Measurements from ENCODE around the gene SUDS3. TPM values are rescaled to one million over a fixed set of nuclear protein-coding genes. Genes with fewer than 3 reads are reported as not detected.

The SUDS3 gene
- total RNA-seq, 1 donor from 2014 or later = 31.0 TPM

GRCh38 chr12:118432812-118433545, 56.6 kb downstream of the SUDS3 start:
- Mint-ChIP-seq H3K4me3 (ENCODE audit: unreplicated experiment) (no peak overlapping the region), H3K27me3 (ENCODE audit: low read depth, unreplicated experiment) (no peaks in the 10 kb centered on the region), H3K9me3 (ENCODE audit: unreplicated experiment) (peaks cover 2% of the 10 kb centered on the region), H3K36me3 (ENCODE audit: low read depth, unreplicated experiment) (no peaks in the 10 kb centered on the region), H3K27ac (ENCODE audit: unreplicated experiment) (no peak overlapping the region), H3K4me1 (ENCODE audit: low read depth, unreplicated experiment) (peaks cover 21% of the 10 kb centered on the region)
- H3K9ac ChIP-seq (ENCODE audit: low read length) = no peak overlapping the region
- DNase-seq (ENCODE audit: low read depth) (no peak), FAIRE-seq (no peak)
- no peak overlapping the region for H3K4me3 ChIP-seq (ENCODE audit: insufficient read depth, low read depth, low read length)
- H3K9me3 ChIP-seq (ENCODE audit: insufficient read depth, low read depth, low read length) = no peaks in the 10 kb centered on the region
- no peak overlapping the region for H2AFZ ChIP-seq (ENCODE audit: low read depth, low read length)
- H3K27ac ChIP-seq (ENCODE audit: low read depth, low read length) = no peak overlapping the region
- H3K4me1 ChIP-seq (ENCODE audit: insufficient read depth, low read length) = no peaks in the 10 kb centered on the region
- no peaks in the 10 kb centered on the region for H3K27me3 ChIP-seq (ENCODE audit: insufficient read depth, low read length)
- H3K4me2 ChIP-seq (ENCODE audit: low read length) = no peak overlapping the region
- TF ChIP-seq EZH2 (IDR thresholded peaks at IDR 0.05; ENCODE audit: insufficient read depth, low read length) = no peak
- TF ChIP-seq, protein P1, sequence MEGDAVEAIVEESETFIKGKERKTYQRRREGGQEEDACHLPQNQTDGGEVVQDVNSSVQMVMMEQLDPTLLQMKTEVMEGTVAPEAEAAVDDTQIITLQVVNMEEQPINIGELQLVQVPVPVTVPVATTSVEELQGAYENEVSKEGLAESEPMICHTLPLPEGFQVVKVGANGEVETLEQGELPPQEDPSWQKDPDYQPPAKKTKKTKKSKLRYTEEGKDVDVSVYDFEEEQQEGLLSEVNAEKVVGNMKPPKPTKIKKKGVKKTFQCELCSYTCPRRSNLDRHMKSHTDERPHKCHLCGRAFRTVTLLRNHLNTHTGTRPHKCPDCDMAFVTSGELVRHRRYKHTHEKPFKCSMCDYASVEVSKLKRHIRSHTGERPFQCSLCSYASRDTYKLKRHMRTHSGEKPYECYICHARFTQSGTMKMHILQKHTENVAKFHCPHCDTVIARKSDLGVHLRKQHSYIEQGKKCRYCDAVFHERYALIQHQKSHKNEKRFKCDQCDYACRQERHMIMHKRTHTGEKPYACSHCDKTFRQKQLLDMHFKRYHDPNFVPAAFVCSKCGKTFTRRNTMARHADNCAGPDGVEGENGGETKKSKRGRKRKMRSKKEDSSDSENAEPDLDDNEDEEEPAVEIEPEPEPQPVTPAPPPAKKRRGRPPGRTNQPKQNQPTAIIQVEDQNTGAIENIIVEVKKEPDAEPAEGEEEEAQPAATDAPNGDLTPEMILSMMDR (IDR thresholded peaks at IDR 0.05; ENCODE audit: insufficient read depth, low read depth, low read length) = no peak
- no peaks in the 10 kb centered on the region for H3K36me3 ChIP-seq (ENCODE audit: insufficient read depth, low read length)
- H3K79me2 ChIP-seq (ENCODE audit: insufficient read depth, low read length) = no peaks in the 10 kb centered on the region
- H4K20me1 ChIP-seq (ENCODE audit: insufficient read depth, low read length) = no peaks in the 10 kb centered on the region

GRCh38 chr12:118436002-118436730, 59.8 kb downstream of the SUDS3 start:
- Mint-ChIP-seq H3K36me3 (ENCODE audit: low read depth, unreplicated experiment) (no peaks in the 10 kb centered on the region), H3K4me1 (ENCODE audit: low read depth, unreplicated experiment) (peaks cover 20% of the 10 kb centered on the region), H3K9me3 (ENCODE audit: unreplicated experiment) (peaks cover 2% of the 10 kb centered on the region), H3K4me3 (ENCODE audit: unreplicated experiment) (no peak overlapping the region), H3K27ac (ENCODE audit: unreplicated experiment) (no peak overlapping the region), H3K27me3 (ENCODE audit: low read depth, unreplicated experiment) (no peaks in the 10 kb centered on the region)
- Histone ChIP-seq H3K36me3 (ENCODE audit: insufficient read depth, low read length) (no peaks in the 10 kb centered on the region), H3K79me2 (ENCODE audit: insufficient read depth, low read length) (no peaks in the 10 kb centered on the region), H3K4me1 (ENCODE audit: insufficient read depth, low read length) (no peaks in the 10 kb centered on the region), H3K9me3 (ENCODE audit: insufficient read depth, low read depth, low read length) (no peaks in the 10 kb centered on the region), H3K27ac (ENCODE audit: low read depth, low read length) (no peak overlapping the region), H4K20me1 (ENCODE audit: insufficient read depth, low read length) (no peaks in the 10 kb centered on the region), H3K4me3 (ENCODE audit: insufficient read depth, low read depth, low read length) (no peak overlapping the region), H3K9ac (ENCODE audit: low read length) (no peak overlapping the region), H2AFZ (ENCODE audit: low read depth, low read length) (no peak overlapping the region), H3K4me2 (ENCODE audit: low read length) (peak overlapping the region; percentile 34), H3K27me3 (ENCODE audit: insufficient read depth, low read length) (no peaks in the 10 kb centered on the region)
- no peak for FAIRE-seq
- DNase-seq (ENCODE audit: low read depth) = no peak
- no peak for TF ChIP-seq EZH2 (IDR thresholded peaks at IDR 0.05; ENCODE audit: insufficient read depth, low read length)
- TF ChIP-seq, protein P1 (IDR thresholded peaks at IDR 0.05; ENCODE audit: insufficient read depth, low read depth, low read length) = no peak

All from astrocyte (in vitro differentiated cells and primary cell).